Measurements from ENCODE around the gene WDTC1. TPM values are rescaled to one million over a fixed set of nuclear protein-coding genes. Genes with fewer than 3 reads are reported as not detected.
A peak's percentile ranks its signal among the peaks of the same experiment; 100 is the strongest.
"Not testable (repeated sequence)": the region's sequence is repeated elsewhere in the genome, so short reads cannot be mapped to it uniquely, and the experiment has no call there.

Gene WDTC1
- total RNA-seq, 1 experiment from 2014 or later, result 15.7 TPM

DNA sequence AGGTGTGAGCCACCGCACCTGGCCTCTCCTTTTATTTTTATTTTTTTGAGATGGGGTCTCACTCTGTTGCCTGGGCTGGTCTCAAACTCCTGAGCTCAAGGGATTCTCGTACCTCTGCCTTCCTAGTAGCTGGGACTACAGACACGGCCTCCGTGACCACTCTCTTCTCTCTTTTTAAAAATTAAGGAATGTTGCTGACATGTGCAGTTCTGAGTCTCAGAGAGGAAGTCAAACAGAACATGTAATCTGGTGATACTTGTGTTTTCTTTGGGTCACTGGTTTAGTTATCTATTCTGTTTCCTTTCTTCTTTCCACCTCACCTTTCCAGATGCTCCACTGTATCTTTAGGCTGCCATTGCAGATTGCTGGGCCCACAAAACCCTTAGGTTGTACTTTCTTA lies 2.7 kb downstream of the WDTC1 start:
- H3K9me3 Mint-ChIP-seq (ENCODE audit: unreplicated experiment), result no peaks in the 10 kb centered on the region
- H3K4me1 Mint-ChIP-seq (ENCODE audit: insufficient read depth, unreplicated experiment), result peaks cover 12% of the 10 kb centered on the region
- no TSS peak for BruUV-seq (replicated peaks)
- no peak overlapping the region for H3K27ac Mint-ChIP-seq (ENCODE audit: low read depth, unreplicated experiment)
- no peaks in the 10 kb centered on the region for H3K27me3 Mint-ChIP-seq (ENCODE audit: insufficient read depth, unreplicated experiment)
- DNase-seq (ENCODE audit: unreplicated experiment), result no peak
- peak overlapping the region; percentile 17 for H3K4me3 Mint-ChIP-seq (ENCODE audit: unreplicated experiment)
- H3K36me3 Mint-ChIP-seq (ENCODE audit: insufficient read depth, unreplicated experiment), result peaks cover 4% of the 10 kb centered on the region
- ChIA-PET POLR2A (no interaction called here), CTCF (interaction anchor here (0.6 to 0.7 kb wide), 2 partner anchors 269 to 343 kb away, joined by 3 to 4 read pairs; no protein-coding TSS in a partner anchor)
- intact Hi-C loops (cut with micrococcal nuclease), result no loop called here
- no peak for TF ChIP-seq CTCF (IDR thresholded peaks at IDR 0.05; ENCODE audit: unreplicated experiment)

DNA sequence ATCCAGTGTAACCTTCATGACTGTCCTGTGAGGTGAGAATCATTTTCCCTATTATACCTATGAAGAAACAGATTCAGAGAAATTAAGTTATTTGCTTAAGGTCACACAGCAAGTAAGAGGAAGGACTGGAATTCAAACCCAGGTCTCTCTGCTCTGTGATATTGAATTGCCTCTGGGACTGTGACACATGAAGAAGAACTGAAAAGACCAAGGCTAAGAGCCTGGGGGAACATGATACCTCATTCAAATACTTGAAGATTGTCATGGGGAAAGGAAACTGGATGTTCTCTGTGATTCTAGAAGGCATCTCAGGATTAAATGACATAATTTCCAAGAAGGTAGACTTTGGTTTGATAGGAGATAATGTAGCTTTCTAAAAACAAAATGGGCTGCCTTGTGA lies 3.6 kb downstream of the WDTC1 start:
- no TSS peak for BruUV-seq (replicated peaks)

DNA sequence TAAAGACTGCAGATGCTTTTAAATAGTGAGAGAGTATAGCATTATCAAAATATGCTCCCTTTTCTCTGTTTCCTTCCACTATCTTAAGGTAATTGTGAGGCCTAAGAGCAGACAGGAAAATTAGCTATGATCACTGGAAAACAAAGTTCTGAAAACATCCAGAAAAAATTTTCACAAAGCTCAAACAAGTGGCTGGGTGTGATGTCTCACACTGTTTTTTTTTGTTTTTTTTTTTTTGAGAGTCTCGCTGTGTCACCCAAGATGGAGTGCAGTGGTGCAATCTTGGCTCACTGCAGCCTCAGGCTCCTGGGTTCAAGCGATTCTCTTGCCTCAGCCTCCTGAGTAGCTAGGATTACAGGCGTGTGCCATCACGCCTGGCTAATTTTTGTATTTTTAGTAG lies 7.2 kb downstream of the WDTC1 start:
- intact Hi-C loops (cut with micrococcal nuclease), result no loop called here
- ChIA-PET POLR2A (interaction anchor here (0.7 kb wide), 1 partner anchor 1388 kb away, joined by 3 read pairs; no protein-coding TSS in a partner anchor), CTCF (interaction anchor here (0.6 to 2.4 kb wide), 2 partner anchors 43 to 132 kb away, joined by 3 to 8 read pairs; no protein-coding TSS in a partner anchor)
- H3K9me3 Mint-ChIP-seq (ENCODE audit: unreplicated experiment), result no peaks in the 10 kb centered on the region
- H3K27me3 Mint-ChIP-seq (ENCODE audit: insufficient read depth, unreplicated experiment), result no peaks in the 10 kb centered on the region
- no peak overlapping the region for H3K4me3 Mint-ChIP-seq (ENCODE audit: unreplicated experiment)
- no peak for DNase-seq (ENCODE audit: unreplicated experiment)
- BruUV-seq (replicated peaks), result no TSS peak
- H3K27ac Mint-ChIP-seq (ENCODE audit: low read depth, unreplicated experiment), result no peak overlapping the region
- TF ChIP-seq CTCF (IDR thresholded peaks at IDR 0.05; ENCODE audit: unreplicated experiment), result no peak
- peaks cover 6% of the 10 kb centered on the region for H3K36me3 Mint-ChIP-seq (ENCODE audit: insufficient read depth, unreplicated experiment)
- no peaks in the 10 kb centered on the region for H3K4me1 Mint-ChIP-seq (ENCODE audit: insufficient read depth, unreplicated experiment)

More for the DNA sequence above, 3.6 kb downstream of the WDTC1 start:
- Mint-ChIP-seq H3K9me3 (ENCODE audit: unreplicated experiment) (no peaks in the 10 kb centered on the region), H3K36me3 (ENCODE audit: insufficient read depth, unreplicated experiment) (no peaks in the 10 kb centered on the region), H3K4me1 (ENCODE audit: insufficient read depth, unreplicated experiment) (peaks cover 12% of the 10 kb centered on the region), H3K27ac (ENCODE audit: low read depth, unreplicated experiment) (no peak overlapping the region), H3K27me3 (ENCODE audit: insufficient read depth, unreplicated experiment) (no peaks in the 10 kb centered on the region), H3K4me3 (ENCODE audit: unreplicated experiment) (no peak overlapping the region)
- POLR2A ChIA-PET, result interaction anchor here (0.6 to 1.0 kb wide), 2 partner anchors 10 to 42 kb away, joined by 3 read pairs; no protein-coding TSS in a partner anchor
- no peak for TF ChIP-seq CTCF (IDR thresholded peaks at IDR 0.05; ENCODE audit: unreplicated experiment)
- CTCF ChIA-PET, result interaction anchor here (0.6 to 1.0 kb wide), 3 partner anchors 11 to 270 kb away, joined by 4 to 9 read pairs (median 6); no protein-coding TSS in a partner anchor
- intact Hi-C loops (cut with micrococcal nuclease), result no loop called here
- no peak for DNase-seq (ENCODE audit: unreplicated experiment)

- H3K27ac Mint-ChIP-seq (ENCODE audit: low read depth, unreplicated experiment); H3K4me1 Mint-ChIP-seq (ENCODE audit: insufficient read depth, unreplicated experiment); CTCF ChIA-PET; H3K4me3 Mint-ChIP-seq (ENCODE audit: unreplicated experiment); DNase-seq (ENCODE audit: unreplicated experiment); intact Hi-C loops (cut with micrococcal nuclease); H3K9me3 Mint-ChIP-seq (ENCODE audit: unreplicated experiment); BruUV-seq (replicated peaks); H3K27me3 Mint-ChIP-seq (ENCODE audit: insufficient read depth, unreplicated experiment): not testable (repeated sequence)
- POLR2A ChIA-PET, result interaction anchor here (0.6 kb wide), 1 partner anchor 42 kb away, joined by 4 read pairs; no protein-coding TSS in a partner anchor
- peaks cover 18% of the 10 kb centered on the region for H3K36me3 Mint-ChIP-seq (ENCODE audit: insufficient read depth, unreplicated experiment)
These were observed 9.2 kb downstream of the WDTC1 start for GRCh38 chr1:27243665-27244064.

Measured in MCF 10A (cell line).